Measurements from ENCODE around the gene EPHX1. TPM values are rescaled to one million over a fixed set of nuclear protein-coding genes. Genes with fewer than 3 reads are reported as not detected.

The EPHX1 gene
- total and polyA plus RNA-seq, 2 donors (not counting 1 experiment from before 2014, with no cell fraction given), result 0.75 to 4.2 TPM

DNA sequence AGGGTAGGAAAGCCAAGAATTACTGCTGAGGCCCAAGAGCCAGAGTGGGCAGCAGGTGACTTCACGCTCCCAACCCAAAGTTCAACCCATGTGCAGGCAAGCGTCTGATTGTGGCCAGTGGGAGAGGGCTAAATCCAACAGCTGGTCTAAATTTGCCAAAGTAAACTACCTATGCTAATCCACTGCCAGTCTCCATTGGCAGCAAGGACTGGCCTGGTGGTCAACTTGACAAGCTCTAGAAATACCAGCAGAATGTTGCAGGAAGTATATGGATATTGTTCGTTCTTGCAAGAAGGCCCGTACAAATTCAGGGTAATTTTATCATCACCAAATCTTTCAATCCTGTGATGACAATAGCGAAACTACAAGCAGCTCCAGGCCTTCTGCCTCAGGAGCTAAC lies 70.7 kb downstream of the EPHX1 start:
- H3K4me1 Mint-ChIP-seq, result peaks cover 50% of the 10 kb centered on the region

More for the DNA sequence above, 70.7 kb downstream of the EPHX1 start:
- ATAC-seq (ENCODE audit: low read depth) (no peak), DNase-seq (no peak)
- Histone ChIP-seq H3K79me2 (ENCODE audit: control insufficient read depth, insufficient read depth, low read length) (peaks cover 71% of the 10 kb centered on the region), H3K9ac (ENCODE audit: low read length) (peak overlapping the region; percentile 88), H2AFZ (ENCODE audit: insufficient read depth, low read depth, low read length, poor library complexity, severe bottlenecking) (no peak overlapping the region), H3K4me3 (ENCODE audit: control extremely low read depth in 1 of 5, extremely low read depth in 1 of 5, insufficient read depth in 1 of 5, low read depth in 2 of 5, low read length in 4 of 5) (peak overlapping the region in 4 of 5 experiments; percentile 86 to 99 (median 98)), H3K27ac (ENCODE audit: low read length in 2 of 2) (peak overlapping the region in 1 of 2 donors; percentile 74), H3K4me2 (replicated peaks; ENCODE audit: low read depth, low read length, poor library complexity, severe bottlenecking) (peak overlapping the region; percentile 88), H3K36me3 (replicated peaks in 1 of 2; ENCODE audit: control extremely low read depth in 1 of 2, control insufficient read depth in 1 of 2, extremely low read depth in 1 of 2, insufficient read depth in 2 of 2, low read length in 1 of 2) (peaks cover 0 to 29% of the 10 kb centered on the region in 2 experiments), H4K20me1 (ENCODE audit: control insufficient read depth, insufficient read depth, low read length, poor library complexity, severe bottlenecking) (peaks cover 46% of the 10 kb centered on the region), H3K9me3 (ENCODE audit: control extremely low read depth in 1 of 3, control insufficient read depth in 2 of 3, insufficient read depth in 1 of 3, low read length in 2 of 3) (no peaks in the 10 kb centered on the region), H3K4me1 (ENCODE audit: control insufficient read depth in 2 of 2, insufficient read depth in 2 of 2, low read length in 2 of 2) (peaks cover 30 to 42% of the 10 kb centered on the region in 2 donors), H3K27me3 (replicated peaks in 1 of 4; ENCODE audit: control extremely low read depth in 1 of 4, control insufficient read depth in 3 of 4, insufficient read depth in 4 of 4, low read length in 3 of 4) (no peaks in the 10 kb centered on the region)
- CTCF ChIA-PET, result interaction anchor here (0.9 to 5.7 kb wide), 10 partner anchors 9 to 107 kb away, joined by 3 to 59 read pairs (median 4); partner anchors contain the start of gene SRP9
- Mint-ChIP-seq H3K27ac (peak overlapping the region; percentile 86), H3K9me3 (ENCODE audit: insufficient read depth) (no peaks in the 10 kb centered on the region), H3K4me3 (peak overlapping the region; percentile 96), H3K27me3 (no peaks in the 10 kb centered on the region)
- intact Hi-C loops (cut with micrococcal nuclease), result loop anchor here (5.0 kb wide), 1 partner anchor 42 kb away; the partner anchor contains the start of gene PYCR2
- POLR2A ChIA-PET, result interaction anchor here (0.7 to 3.3 kb wide), 5 partner anchors 28 to 413 kb away, joined by 3 to 22 read pairs (median 6); partner anchors contain the start of genes PYCR2 and SRP9
- TF ChIP-seq, protein P1, sequence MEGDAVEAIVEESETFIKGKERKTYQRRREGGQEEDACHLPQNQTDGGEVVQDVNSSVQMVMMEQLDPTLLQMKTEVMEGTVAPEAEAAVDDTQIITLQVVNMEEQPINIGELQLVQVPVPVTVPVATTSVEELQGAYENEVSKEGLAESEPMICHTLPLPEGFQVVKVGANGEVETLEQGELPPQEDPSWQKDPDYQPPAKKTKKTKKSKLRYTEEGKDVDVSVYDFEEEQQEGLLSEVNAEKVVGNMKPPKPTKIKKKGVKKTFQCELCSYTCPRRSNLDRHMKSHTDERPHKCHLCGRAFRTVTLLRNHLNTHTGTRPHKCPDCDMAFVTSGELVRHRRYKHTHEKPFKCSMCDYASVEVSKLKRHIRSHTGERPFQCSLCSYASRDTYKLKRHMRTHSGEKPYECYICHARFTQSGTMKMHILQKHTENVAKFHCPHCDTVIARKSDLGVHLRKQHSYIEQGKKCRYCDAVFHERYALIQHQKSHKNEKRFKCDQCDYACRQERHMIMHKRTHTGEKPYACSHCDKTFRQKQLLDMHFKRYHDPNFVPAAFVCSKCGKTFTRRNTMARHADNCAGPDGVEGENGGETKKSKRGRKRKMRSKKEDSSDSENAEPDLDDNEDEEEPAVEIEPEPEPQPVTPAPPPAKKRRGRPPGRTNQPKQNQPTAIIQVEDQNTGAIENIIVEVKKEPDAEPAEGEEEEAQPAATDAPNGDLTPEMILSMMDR (IDR thresholded peaks at IDR 0.05), result no peak
- TF ChIP-seq EZH2 (IDR thresholded peaks at IDR 0.05; ENCODE audit: borderline replicate concordance, insufficient read depth, low read depth, low read length, poor library complexity, severe bottlenecking), result no peak
- 86% methylated on average over 2 of the region's 5 CpGs for WGBS (ENCODE audit: insufficient coverage)
